IMR-90 (cell line): Measurements from ENCODE around the gene PEF1. TPM values are rescaled to one million over a fixed set of nuclear protein-coding genes. Genes with fewer than 3 reads are reported as not detected.

Experiments
- ATAC-seq: fragments of 200-7000 bp; cut with Tn5 transposase; 2 replicates; pipeline ENCODE4 v1.9.1; 2020; ENCODE audit warnings: low read depth, mild to moderate bottlenecking, moderate library complexity
- BruUV-seq: library from RNA; stranded (reverse); fragments of 400-500 nt; replicated peaks from 2 replicates; lab custom pipeline; 2021; lab: Mats Ljungman, UMichigan
- CTCF ChIA-PET: fragments of 300-600 bp; formaldehyde crosslinking; extraction: SDS; loops from one replicate; lab custom pipeline; 2021; ENCODE audit warnings: antibody characterized with exemption; lab: Yijun Ruan, JAX
- POLR2A ChIA-PET: fragments of 300-600 bp; sonication (Branson Sonifier 250); formaldehyde crosslinking; loops from one replicate; lab custom pipeline; 2022; ENCODE audit warnings: antibody characterized with exemption; ENCODE audit not compliant: unreplicated experiment; lab: Charles Lee
- DNase-seq: peaks from one replicate; pipeline ENCODE4 v3.0.0; 2013
- H2AFZ ChIP-seq: replicated peaks from 2 replicates; pipeline ENCODE3; 2013; ENCODE audit warnings: low read length, mild to moderate bottlenecking; ENCODE audit not compliant: poor library complexity
- H2AK5ac ChIP-seq: 2 replicates; pipeline ENCODE4 v1.6.1; 2013; ENCODE audit warnings: low read depth, low read length, inconsistent platforms
- H2AK9ac ChIP-seq: replicated peaks from 2 replicates; pipeline ENCODE3; 2013; ENCODE audit warnings: mild to moderate bottlenecking, low read depth, low read length, moderate library complexity; ENCODE audit not compliant: poor library complexity
- H2BK120ac ChIP-seq: 2 replicates; pipeline ENCODE4 v1.6.1; 2013; ENCODE audit warnings: low read depth, low read length, inconsistent platforms
- H2BK15ac ChIP-seq: 3 replicates; pipeline ENCODE4 v1.6.1; 2013; ENCODE audit warnings: low read depth, low read length, inconsistent platforms
- H2BK20ac ChIP-seq: 2 replicates; pipeline ENCODE4 v1.6.1; 2013; ENCODE audit warnings: low read depth, mild to moderate bottlenecking, inconsistent platforms, low read length, moderate library complexity
- H2BK5ac ChIP-seq: 2 replicates; pipeline ENCODE4 v1.6.1; 2013; ENCODE audit warnings: mild to moderate bottlenecking, low read depth, low read length, inconsistent platforms; ENCODE audit not compliant: poor library complexity, severe bottlenecking
- H3K14ac ChIP-seq: replicated peaks from 2 replicates; pipeline ENCODE4 v1.6.1; 2013; ENCODE audit warnings: low read depth, low read length, inconsistent platforms
- H3K18ac ChIP-seq: 2 replicates; pipeline ENCODE4 v1.6.1; 2013; ENCODE audit warnings: low read depth, low read length, control low read depth
- H3K23ac ChIP-seq: 2 replicates; pipeline ENCODE4 v1.6.1; 2013; ENCODE audit warnings: low read depth, low read length, inconsistent platforms
- H3K27ac ChIP-seq: 2 replicates; pipeline ENCODE4 v1.5.1; 2013; ENCODE audit warnings: mild to moderate bottlenecking, control low read depth, low read length; ENCODE audit not compliant: insufficient read depth
- H3K27me3 ChIP-seq: 2 replicates; pipeline ENCODE4 v1.6.1; 2013; ENCODE audit warnings: low read length; ENCODE audit not compliant: control insufficient read depth, insufficient read depth
- H3K36me3 ChIP-seq: 2 replicates; pipeline ENCODE4 v1.6.1; 2013; ENCODE audit warnings: low read length, mixed read lengths; ENCODE audit not compliant: control insufficient read depth, insufficient read depth
- H3K4ac ChIP-seq: 2 replicates; pipeline ENCODE4 v1.6.1; 2013; ENCODE audit warnings: low read depth, low read length, inconsistent platforms
- H3K4me1 ChIP-seq: 2 replicates; pipeline ENCODE4 v1.6.1; 2013; ENCODE audit warnings: low read length, mixed read lengths; ENCODE audit not compliant: control insufficient read depth, insufficient read depth
- H3K4me2 ChIP-seq: 2 replicates; pipeline ENCODE4 v1.6.1; 2013; ENCODE audit warnings: low read depth, mild to moderate bottlenecking, control low read depth, low read length, moderate library complexity
- H3K4me3 ChIP-seq: 2 replicates; pipeline ENCODE4 v1.5.1; 2013; ENCODE audit warnings: low read depth, mild to moderate bottlenecking, control low read depth, low read length, moderate library complexity; ENCODE audit not compliant: insufficient read depth
- H3K56ac ChIP-seq: 2 replicates; pipeline ENCODE4 v1.6.1; 2013; ENCODE audit warnings: low read length, inconsistent platforms; ENCODE audit not compliant: insufficient read depth; ENCODE audit errors: extremely low read depth
- H3K79me1 ChIP-seq, 2 experiments: 2 replicates each; pipeline ENCODE4 v1.6.1; 2013; ENCODE audit warnings: low read length in 2 of 2, inconsistent platforms in 1 of 2, low read depth in 1 of 2
- H3K9ac ChIP-seq: 2 replicates; pipeline ENCODE4 v1.6.1; 2013; ENCODE audit warnings: low read depth, low read length, control low read depth
- H3K9me1 ChIP-seq: 2 replicates; pipeline ENCODE4 v1.6.1; 2013; ENCODE audit warnings: low read length, inconsistent platforms; ENCODE audit not compliant: insufficient read depth
- H3K9me3 ChIP-seq: 2 replicates; pipeline ENCODE4 v1.6.1; 2013; ENCODE audit warnings: low read length; ENCODE audit not compliant: control insufficient read depth, insufficient read depth
- H4K20me1 ChIP-seq: 2 replicates; pipeline ENCODE4 v1.6.1; 2013; ENCODE audit warnings: low read length, inconsistent platforms; ENCODE audit not compliant: insufficient read depth
- H4K5ac ChIP-seq: 2 replicates; pipeline ENCODE4 v1.6.1; 2013; ENCODE audit warnings: mild to moderate bottlenecking, low read depth, low read length, control low read depth
- H4K8ac ChIP-seq, 2 experiments: 2 replicates each; pipeline ENCODE4 v1.6.1; 2013; ENCODE audit warnings: low read depth in 2 of 2, low read length in 2 of 2, control low read depth in 1 of 2, inconsistent platforms in 1 of 2
- H4K91ac ChIP-seq: 2 replicates; pipeline ENCODE4 v1.6.1; 2013; ENCODE audit warnings: low read depth, low read length, inconsistent platforms; ENCODE audit not compliant: insufficient read depth
- BHLHE40 ChIP-seq: fragments of 150-350 bp; IDR thresholded peaks from 2 replicates; pipeline ENCODE4 v1.6.1; 2016; ENCODE audit warnings: mild to moderate bottlenecking, low read depth, low read length
- CEBPB ChIP-seq: IDR thresholded peaks from 2 replicates; pipeline ENCODE4 v1.6.1; 2012; ENCODE audit warnings: low read depth, low read length, improper control_type of control experiment
- CHD1 ChIP-seq: IDR thresholded peaks from 2 replicates; pipeline ENCODE4 v1.6.1; 2012; ENCODE audit warnings: low read depth, low read length, improper control_type of control experiment
- CTCF ChIP-seq: conservative IDR thresholded peaks from 2 replicates; pipeline ENCODE4 v1.5.1; 2012; ENCODE audit warnings: mild to moderate bottlenecking, low read depth, low read length, improper control_type of control experiment
- ELK1 ChIP-seq: fragments of 150-350 bp; IDR thresholded peaks from 2 replicates; pipeline ENCODE4 v1.6.1; 2016; ENCODE audit warnings: low read depth, mild to moderate bottlenecking, low read length, moderate library complexity, borderline replicate concordance
- FOS ChIP-seq: fragments of 150-350 bp; IDR thresholded peaks from 2 replicates; pipeline ENCODE4 v1.6.1; 2016; ENCODE audit warnings: low read depth, low read length
- MAFK ChIP-seq: IDR thresholded peaks from 2 replicates; pipeline ENCODE4 v1.6.1; 2012; ENCODE audit warnings: low read depth, low read length, improper control_type of control experiment
- MAZ ChIP-seq: IDR thresholded peaks from 2 replicates; pipeline ENCODE4 v1.6.1; 2012; ENCODE audit warnings: low read depth, mild to moderate bottlenecking, low read length, improper control_type of control experiment, moderate library complexity, borderline replicate concordance
- MXI1 ChIP-seq: IDR thresholded peaks from 2 replicates; pipeline ENCODE4 v1.6.1; 2012; ENCODE audit warnings: low read depth, mild to moderate bottlenecking, low read length, moderate library complexity, borderline replicate concordance
- POLR2A ChIP-seq: IDR thresholded peaks from 2 replicates; pipeline ENCODE4 v1.6.1; 2012; ENCODE audit warnings: mild to moderate bottlenecking, low read depth, low read length
- RAD21 ChIP-seq: IDR thresholded peaks from 2 replicates; pipeline ENCODE4 v1.6.1; 2012; ENCODE audit warnings: low read length, improper control_type of control experiment
- WGBS, 2 experiments: methylation state at CpG; one replicate each; pipeline versions ENCODE4 v1.1.5 to v1.1.7; 2013; ENCODE audit warnings: missing lambda C conversion rate in 2 of 2; ENCODE audit not compliant: insufficient read length in 1 of 2; ENCODE audit errors: extremely low coverage in 2 of 2; 5-methylcytosine and 5-hydroxymethylcytosine counted together
- dilution Hi-C: fragments of 300-500 bp; cut with HindIII; formaldehyde crosslinking; loops from one replicate; pipeline ENCODE4 v1.14.3; 2018; ENCODE audit warnings: low sequenced_read_pairs; ENCODE audit not compliant: unreplicated experiment
- in situ Hi-C: fragments of 300-500 bp; cut with MboI; formaldehyde crosslinking; loops from 3 replicates; pipeline ENCODE4 v1.14.3; 2019; ENCODE audit warnings: low sequenced_read_pairs, inconsistent platforms, mixed read lengths
- intact Hi-C: fragments of 100-400 bp; cut with micrococcal nuclease; formaldehyde crosslinking; loops from 2 replicates; pipeline ENCODE4 v1.10.0; 2022
- polyA plus RNA-seq, 3 experiments: library from polyadenylated mRNA; depleted of rRNA; stranded (reverse); fragments of >200 nt; gene quantifications; 2 replicates each; pipeline ENCODE4 v1.2.3, GENCODE V29; 2012; ENCODE audit warnings: low replicate concordance in 1 of 3
- total RNA-seq: library from RNA; depleted of rRNA; stranded (reverse); fragments of >200 nt; gene quantifications from 2 replicates; pipeline ENCODE4 v1.2.3, GENCODE V29; 2012
- TF ChIP-seq, protein P1 (sequence below): fragments of 150-350 bp; IDR thresholded peaks from 2 replicates; pipeline ENCODE4 v1.6.1; 2017; ENCODE audit warnings: mild to moderate bottlenecking, antibody characterized with exemption, low read length, low read depth

Gene PEF1
- total and polyA plus RNA-seq, 2 of the 4 experiments (the other 2 are of a cell fraction): 84.2 to 104 TPM

DNA sequence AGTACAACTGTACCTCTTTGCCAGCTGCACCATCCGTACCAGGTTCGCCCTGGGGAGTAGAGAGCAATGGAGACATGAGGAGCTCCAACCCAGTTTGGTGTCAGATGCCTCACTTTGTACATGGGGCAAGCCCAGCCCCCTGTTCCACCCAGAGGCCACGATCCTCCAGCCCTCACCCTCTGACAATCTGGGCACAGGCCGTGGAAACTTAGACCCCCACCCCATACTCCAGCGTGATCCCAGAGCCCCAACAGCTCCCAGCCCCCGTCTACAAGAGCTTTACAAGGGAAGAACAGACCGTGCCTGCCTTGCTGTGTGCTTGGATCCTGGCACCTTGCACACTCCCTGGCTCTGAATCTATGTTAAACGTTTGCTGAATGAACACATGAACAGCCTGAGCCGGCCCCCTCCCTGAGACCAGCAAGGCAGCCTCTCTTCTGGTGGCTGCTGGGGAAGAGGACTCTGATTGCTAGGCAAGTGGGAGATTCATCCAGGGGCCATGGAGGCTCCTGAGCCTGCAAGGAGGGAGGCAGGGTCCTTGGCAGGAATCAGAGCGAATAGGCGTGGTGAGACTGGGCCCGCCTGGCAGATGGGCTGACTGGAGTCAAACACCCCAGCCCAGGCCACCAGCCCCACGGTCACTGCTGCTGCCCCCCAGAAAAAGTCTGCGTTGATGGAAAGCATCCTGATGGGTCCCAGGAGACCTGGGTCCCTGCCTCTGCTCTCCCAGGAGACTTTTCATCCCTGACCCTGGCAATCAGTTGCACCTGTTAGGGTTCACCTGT is 12.5 kb upstream of the PEF1 start:
- Histone ChIP-seq H3K9me3 (no peaks in the 10 kb centered on the region), H2BK120ac (no peak overlapping the region), H4K91ac (no peak overlapping the region), H3K36me3 (peaks cover 82% of the 10 kb centered on the region), H3K4me1 (no peaks in the 10 kb centered on the region), H4K8ac (no peak overlapping the region), H3K9me1 (no peaks in the 10 kb centered on the region), H2AK5ac (no peak overlapping the region), H2BK20ac (no peak overlapping the region), H3K79me1 (no peaks in the 10 kb centered on the region; a peak in 1 of 4 replicates), H4K5ac (no peak overlapping the region), H2AFZ (no peak overlapping the region), H3K14ac (no peak overlapping the region), H3K4me3 (no peak overlapping the region), H2BK15ac (no peak overlapping the region), H4K20me1 (no peaks in the 10 kb centered on the region), H3K4me2 (no peak overlapping the region), H3K18ac (no peak overlapping the region), H3K56ac (no peak overlapping the region), H2BK5ac (no peak overlapping the region), H3K9ac (no peak overlapping the region), H2AK9ac (no peak overlapping the region), H3K4ac (no peak overlapping the region), H3K27ac (no peak overlapping the region), H3K23ac (no peak overlapping the region), H3K27me3 (no peaks in the 10 kb centered on the region)
- in situ Hi-C loops: no loop called here
- 85% methylated on average over 9 of the region's 14 CpGs; no CpG with 5 or more reads in 1 of the 2 experiments for WGBS, 2 experiments
- intact Hi-C loops: no loop called here
- ChIA-PET CTCF (interaction anchor here (1.0 kb wide), 1 partner anchor 92 kb away, joined by 3 read pairs; no protein-coding TSS in a partner anchor), POLR2A (no interaction called here)
- BruUV-seq: no TSS peak
- ATAC-seq (no peak), DNase-seq (no peak)
- dilution Hi-C loops: no loop called here
- TF ChIP-seq CTCF (no peak), MAZ (no peak), MAFK (no peak), CEBPB (no peak), FOS (no peak), BHLHE40 (no peak), POLR2A (no peak), CHD1 (no peak), MXI1 (no peak), ELK1 (no peak), RAD21 (no peak)
- TF ChIP-seq, protein P1, sequence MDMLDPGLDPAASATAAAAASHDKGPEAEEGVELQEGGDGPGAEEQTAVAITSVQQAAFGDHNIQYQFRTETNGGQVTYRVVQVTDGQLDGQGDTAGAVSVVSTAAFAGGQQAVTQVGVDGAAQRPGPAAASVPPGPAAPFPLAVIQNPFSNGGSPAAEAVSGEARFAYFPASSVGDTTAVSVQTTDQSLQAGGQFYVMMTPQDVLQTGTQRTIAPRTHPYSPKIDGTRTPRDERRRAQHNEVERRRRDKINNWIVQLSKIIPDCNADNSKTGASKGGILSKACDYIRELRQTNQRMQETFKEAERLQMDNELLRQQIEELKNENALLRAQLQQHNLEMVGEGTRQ: no peak
